HepG2 (cell line): ENCODE measurements around the gene EPG5. TPM values are rescaled to one million over a fixed set of nuclear protein-coding genes. Genes with fewer than 3 reads are reported as not detected.

ENCODE experiments used
- ATAC-seq: fragments of 200-7000 bp; cut with Tn5 transposase; 3 replicates; pipeline ENCODE4 v1.9.1; 2020; ENCODE audit warnings: mild to moderate bottlenecking, moderate library complexity
- BruUV-seq: library from RNA; stranded (reverse); fragments of 400-500 nt; replicated peaks from 2 replicates; lab custom pipeline; 2021; lab: Mats Ljungman, UMichigan
- CTCF ChIA-PET: fragments of 300-600 bp; formaldehyde crosslinking; extraction: SDS; loops from one replicate; lab custom pipeline; 2021; ENCODE audit warnings: low total read pairs, inconsistent platforms, low intra/inter-chr PET ratio; lab: Yijun Ruan, JAX
- POLR2A ChIA-PET: fragments of 350-600 bp; sonication (Branson Sonifier 250); formaldehyde crosslinking; loops from one replicate; lab custom pipeline; 2020; ENCODE audit warnings: antibody characterized with exemption, inconsistent platforms; lab: Yijun Ruan, JAX
- DNase-seq: peaks from one replicate; pipeline ENCODE4 v3.0.0-alpha.2; 2015; ENCODE audit warnings: low spot score
- FAIRE-seq: peaks from 3 replicates; lab custom pipeline; 2011; peaks lifted over from hg19 to GRCh38; lab: Jason Lieb, UNC
- H2AFZ ChIP-seq: one replicate; pipeline ENCODE4 v1.6.1; 2011; ENCODE audit warnings: low read length, inconsistent platforms
- H3K27ac ChIP-seq: fragments of 300-600 bp; 3 replicates; pipeline ENCODE4 v1.8.0; 2011; ENCODE audit warnings: mixed run types, mild to moderate bottlenecking, mixed read lengths, low read length, inconsistent platforms; ENCODE audit not compliant: insufficient read depth; ENCODE audit errors: extremely low read length
- H3K27me3 ChIP-seq, 2 experiments: fragments of 200-600 bp in 1 of 2; 2 replicates in 1 of 2; 3 replicates in 1 of 2; pipeline versions ENCODE4 v1.6.0 to v1.8.0; 2011; ENCODE audit warnings: low read length in 2 of 2, mild to moderate bottlenecking in 2 of 2, moderate library complexity in 2 of 2, inconsistent platforms in 1 of 2; ENCODE audit not compliant: insufficient read depth in 2 of 2, control insufficient read depth in 1 of 2
- H3K36me3 ChIP-seq, 2 experiments: fragments of 200-600 bp in 1 of 2; replicated peaks in 1 of 2; 2 replicates in 1 of 2; 3 replicates in 1 of 2; pipeline versions ENCODE4 v1.5.1 to v1.8.0; 2011; ENCODE audit warnings: low read length in 2 of 2, inconsistent platforms in 1 of 2; ENCODE audit not compliant: insufficient read depth in 2 of 2, control insufficient read depth in 1 of 2
- H3K4me1 ChIP-seq: 2 replicates; pipeline ENCODE4 v1.5.1; 2012; ENCODE audit warnings: low read length, inconsistent platforms; ENCODE audit not compliant: insufficient read depth
- H3K4me2 ChIP-seq: 2 replicates; pipeline ENCODE4 v1.6.0; 2011; ENCODE audit warnings: low read depth, low read length, inconsistent platforms
- H3K4me3 ChIP-seq, 3 experiments: fragments of 200-600 bp in 1 of 3; sonication (generic), shearing (Covaris generic) in 1 of 3; replicated peaks in 1 of 3; 2 replicates each; pipeline ENCODE4 v1.5.1; 2011 to 2016; ENCODE audit warnings: low read length in 3 of 3, inconsistent platforms in 2 of 3, low read depth in 2 of 3, mild to moderate bottlenecking in 2 of 3, control low read depth in 1 of 3, mixed read lengths in 1 of 3; ENCODE audit not compliant: insufficient read depth in 1 of 3
- H3K79me2 ChIP-seq: one replicate; pipeline ENCODE4 v1.6.1; 2011; ENCODE audit warnings: low read length, inconsistent platforms; ENCODE audit not compliant: insufficient read depth
- H3K9ac ChIP-seq: 2 replicates; pipeline ENCODE4 v1.6.0; 2011; ENCODE audit warnings: mild to moderate bottlenecking, low read depth, low read length, inconsistent platforms; ENCODE audit not compliant: insufficient read depth
- H3K9me3 ChIP-seq: 2 replicates; pipeline ENCODE4 v1.5.1; 2012; ENCODE audit warnings: mild to moderate bottlenecking, low read length
- H4K20me1 ChIP-seq: 2 replicates; pipeline ENCODE4 v1.6.0; 2011; ENCODE audit warnings: inconsistent platforms, mild to moderate bottlenecking, low read length, moderate library complexity; ENCODE audit not compliant: insufficient read depth
- ETV5 ChIP-seq: IDR thresholded peaks from 2 replicates; pipeline ENCODE4 v1.6.1; 2018; ENCODE audit warnings: missing biosample characterization, missing genetic modification reagents, inconsistent platforms, borderline replicate concordance
- KDM2A ChIP-seq: sonication (generic); formaldehyde crosslinking; IDR thresholded peaks from 2 replicates; pipeline ENCODE4 v1.4.0; 2020; ENCODE audit warnings: low read depth, missing genetic modification reagents, borderline replicate concordance
- NCOA5 ChIP-seq: sonication (generic); formaldehyde crosslinking; IDR thresholded peaks from 2 replicates; pipeline ENCODE4 v1.4.0; 2020; ENCODE audit warnings: missing genetic modification reagents
- SSRP1 ChIP-seq: IDR thresholded peaks from 2 replicates; pipeline ENCODE4 v1.6.1; 2016; ENCODE audit warnings: control low read depth
- TCF7 ChIP-seq: sonication (generic); IDR thresholded peaks from 2 replicates; pipeline ENCODE4 v1.6.1; 2016; ENCODE audit warnings: antibody characterized with exemption, low read depth
- TEF ChIP-seq: sonication (generic); formaldehyde crosslinking; IDR thresholded peaks from 2 replicates; pipeline ENCODE4 v1.5.0; 2020; ENCODE audit warnings: missing genetic modification reagents
- TOPORS ChIP-seq: sonication (generic); formaldehyde crosslinking; IDR thresholded peaks from 2 replicates; pipeline ENCODE4 v1.8.0; 2023; ENCODE audit warnings: mild to moderate bottlenecking, missing genetic modification reagents
- ZBTB14 ChIP-seq: sonication (generic); formaldehyde crosslinking; IDR thresholded peaks from 2 replicates; pipeline ENCODE4 v1.4.0; 2020; ENCODE audit warnings: missing genetic modification reagents
- ZBTB8A ChIP-seq: sonication (generic); formaldehyde crosslinking; IDR thresholded peaks from 2 replicates; pipeline ENCODE4 v1.4.0; 2020; ENCODE audit warnings: mild to moderate bottlenecking, low read depth, missing genetic modification reagents, borderline replicate concordance
- ZC3H13 ChIP-seq: sonication (generic); formaldehyde crosslinking; IDR thresholded peaks from 2 replicates; pipeline ENCODE4 v1.8.1; 2023; ENCODE audit warnings: mild to moderate bottlenecking, missing genetic modification reagents, moderate library complexity
- ZFP62 ChIP-seq: sonication (generic); formaldehyde crosslinking; IDR thresholded peaks from 2 replicates; pipeline ENCODE4 v1.4.0; 2020; ENCODE audit warnings: missing genetic modification reagents
- ZNF136 ChIP-seq: sonication (generic); formaldehyde crosslinking; IDR thresholded peaks from 2 replicates; pipeline ENCODE4 v1.8.1; 2022; ENCODE audit warnings: low read depth, mild to moderate bottlenecking, moderate library complexity, missing genetic modification reagents
- ZNF205 ChIP-seq: IDR thresholded peaks from 2 replicates; pipeline ENCODE4 v1.6.1; 2018; ENCODE audit warnings: missing biosample characterization, missing genetic modification reagents
- ZNF274 ChIP-seq: sonication (generic); formaldehyde crosslinking; IDR thresholded peaks from 2 replicates; pipeline ENCODE4 v1.5.1; 2020; ENCODE audit warnings: mild to moderate bottlenecking, missing genetic modification reagents
- ZNF549 ChIP-seq: sonication (generic); formaldehyde crosslinking; IDR thresholded peaks from 2 replicates; pipeline ENCODE4 v1.5.0; 2020; ENCODE audit warnings: missing genetic modification reagents
- ZNF567 ChIP-seq: sonication (generic); formaldehyde crosslinking; IDR thresholded peaks from 2 replicates; pipeline ENCODE4 v1.8.1; 2023; ENCODE audit warnings: mild to moderate bottlenecking, missing genetic modification reagents, borderline replicate concordance
- WGBS: methylation state at CpG from one replicate; pipeline ENCODE4 v1.1.6; 2017; ENCODE audit warnings: low lambda C conversion rate; 5-methylcytosine and 5-hydroxymethylcytosine counted together
- in situ Hi-C: cut with HindIII; loops from 2 replicates; pipeline ENCODE4 v1.10.0; 2017; ENCODE audit warnings: low pct_unique_long_range_greater_than_20kb; ENCODE audit not compliant: extremely low pct_ligation_motif_present
- intact Hi-C: fragments of 100-400 bp; cut with micrococcal nuclease; formaldehyde crosslinking; loops from one replicate; pipeline ENCODE4 v1.10.0; 2022; ENCODE audit not compliant: unreplicated experiment
- polyA plus RNA-seq, 8 experiments: library from polyadenylated mRNA; depleted of rRNA in 3 of 8; stranded (reverse) in 7 of 8; unstranded in 1 of 8; fragments of >200 nt; fragmentation: Illumina TruSeq in 4 of 8; extraction: Trizol in 4 of 8; gene quantifications; 2 replicates each; pipeline versions ENCODE4 v1.2.1 to v1.2.3, GENCODE V29; 2011 to 2016; ENCODE audit warnings: low read depth in 4 of 8, missing spikeins in 1 of 8, mixed read lengths in 1 of 8; ENCODE audit not compliant: insufficient read depth in 1 of 8
- total RNA-seq, 5 experiments: library from RNA; depleted of rRNA; stranded (reverse); fragments of >200 nt; fragmentation: Illumina TruSeq; extraction: Trizol; gene quantifications; 2 replicates each; pipeline ENCODE4 v1.2.3, GENCODE V29; 2016; ENCODE audit warnings: low read depth in 1 of 5

Gene EPG5
- total and polyA plus RNA-seq, 2 of the 13 experiments (the other 11 are each of a cell fraction or from before 2014, with no cell fraction given): 6.7 to 9.3 TPM

DNA sequence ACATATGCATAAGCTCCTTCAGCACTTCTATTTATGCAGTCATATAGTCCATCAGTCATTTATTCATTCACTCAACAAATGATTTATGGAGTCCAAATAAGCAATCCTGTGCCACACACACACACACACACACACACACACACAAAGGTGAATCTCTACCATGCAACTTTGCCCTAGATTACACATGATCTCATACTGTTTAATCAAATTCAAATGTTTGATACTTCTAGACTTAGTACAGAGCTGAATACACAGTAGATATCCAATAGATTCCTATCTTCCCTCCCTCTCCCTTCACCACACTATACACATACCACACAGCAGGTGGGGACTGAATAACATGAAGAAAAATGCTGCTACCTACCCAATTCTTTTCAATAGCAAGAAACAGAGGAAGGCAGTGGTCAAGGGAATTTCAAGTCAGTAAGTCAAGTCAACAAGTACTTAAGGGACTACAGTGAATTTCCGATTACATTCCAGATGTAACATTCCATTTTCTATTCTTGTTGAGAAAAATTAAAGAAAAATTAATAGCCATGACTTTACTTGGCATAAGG is 65.4 kb downstream of the EPG5 start:
- BruUV-seq: no TSS peak
- no peak overlapping the region for H2AFZ ChIP-seq
- CTCF ChIA-PET: no interaction called here
- no peak for DNase-seq
- no peaks in the 10 kb centered on the region for H3K27me3 ChIP-seq
- POLR2A ChIA-PET: no interaction called here
- H3K27ac ChIP-seq: no peak overlapping the region
- 97% methylated on average over 1 of the region's 1 CpG for WGBS
- H3K4me3 ChIP-seq: no peak overlapping the region
- no peak overlapping the region for H3K4me2 ChIP-seq
- H3K9ac ChIP-seq: no peak overlapping the region
- H3K79me2 ChIP-seq: no peaks in the 10 kb centered on the region
- H3K9me3 ChIP-seq: no peaks in the 10 kb centered on the region
- FAIRE-seq: no peak
- peaks cover 12 to 45% of the 10 kb centered on the region in 2 experiments; a peak in 4 of 5 replicates for H3K36me3 ChIP-seq
- H3K4me1 ChIP-seq: peaks cover 14% of the 10 kb centered on the region
- no peak for ATAC-seq
- TF ChIP-seq ZNF549 (no peak), ZC3H13 (CRISPR knock-in tag) (no peak), NCOA5 (no peak), KDM2A (no peak), ZNF274 (CRISPR knock-in tag) (no peak), ZNF205 (no peak), ZNF136 (CRISPR knock-in tag) (no peak), ZNF567 (CRISPR knock-in tag) (no peak), TCF7 (no peak), ZFP62 (CRISPR knock-in tag) (no peak), TOPORS (CRISPR knock-in tag) (no peak), ETV5 (CRISPR knock-in tag) (no peak), TEF (no peak), SSRP1 (CRISPR knock-in tag) (no peak), ZBTB14 (CRISPR knock-in tag) (no peak), ZBTB8A (CRISPR knock-in tag) (no peak)
- intact Hi-C loops: no loop called here
- in situ Hi-C loops: no loop called here
- H4K20me1 ChIP-seq: no peaks in the 10 kb centered on the region
